NT2/D1 (cell line): ENCODE results near the gene SARDH.

ENCODE experiments used
- DNase-seq: peaks from one replicate; pipeline ENCODE4 v3.0.0-alpha.2; 2011; ENCODE audit warnings: low read depth, low spot score
- H3K27me3 ChIP-seq: 2 replicates; pipeline ENCODE4 v1.6.0; 2011; ENCODE audit warnings: mild to moderate bottlenecking; ENCODE audit not compliant: insufficient read length, insufficient read depth
- H3K36me3 ChIP-seq: 2 replicates; pipeline ENCODE4 v1.6.1; 2011; ENCODE audit warnings: mild to moderate bottlenecking, low read length, mixed read lengths; ENCODE audit not compliant: insufficient read depth, insufficient read length
- H3K4me1 ChIP-seq: 2 replicates; pipeline ENCODE4 v1.5.1; 2011; ENCODE audit not compliant: insufficient read depth, insufficient read length
- H3K4me3 ChIP-seq: 2 replicates; pipeline ENCODE4 v1.5.1; 2011; ENCODE audit warnings: low read depth; ENCODE audit not compliant: insufficient read length
- H3K9ac ChIP-seq: 2 replicates; pipeline ENCODE4 v1.6.0; 2011; ENCODE audit warnings: low read depth; ENCODE audit not compliant: insufficient read length
- H3K9me3 ChIP-seq: 2 replicates; pipeline ENCODE4 v1.5.1; 2011; ENCODE audit warnings: mild to moderate bottlenecking, low read length; ENCODE audit not compliant: insufficient read depth
- SUZ12 ChIP-seq: IDR thresholded peaks from 2 replicates; pipeline ENCODE4 v1.6.1; 2011; ENCODE audit not compliant: insufficient read length, insufficient read depth; ENCODE audit errors: extremely low read depth
- YY1 ChIP-seq: IDR thresholded peaks from 2 replicates; pipeline ENCODE4 v1.6.1; 2011; ENCODE audit not compliant: insufficient read length, insufficient read depth
- ZNF274 ChIP-seq: IDR thresholded peaks from 2 replicates; pipeline ENCODE4 v1.6.1; 2011; ENCODE audit warnings: mild to moderate bottlenecking, low read depth, low read length

SARDH gene

DNA sequence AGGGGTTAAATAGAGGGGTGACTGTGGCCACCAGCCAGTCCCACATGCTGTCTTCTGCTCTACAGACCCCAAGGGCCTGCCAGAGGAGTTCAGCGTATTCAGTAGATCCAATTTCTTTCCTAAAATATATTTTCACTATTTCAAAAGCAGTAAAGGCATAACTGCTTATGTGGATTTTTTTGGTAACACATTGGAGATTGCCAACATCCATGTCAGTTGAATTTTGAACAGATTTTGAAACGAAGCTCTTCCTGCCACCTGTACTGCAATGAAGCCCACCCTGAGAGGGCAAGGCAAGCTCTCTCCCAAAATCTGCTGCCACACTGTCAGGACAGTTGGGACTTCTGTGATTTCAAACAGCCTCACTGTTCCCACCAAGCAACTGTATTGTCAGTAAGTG lies 37.1 kb upstream of the SARDH start:
- peaks cover 79% of the 10 kb centered on the region for H3K36me3 ChIP-seq
- peaks cover 7% of the 10 kb centered on the region; the same call in 1 of the 2 replicates for H3K9me3 ChIP-seq
- DNase-seq: no peak

DNA sequence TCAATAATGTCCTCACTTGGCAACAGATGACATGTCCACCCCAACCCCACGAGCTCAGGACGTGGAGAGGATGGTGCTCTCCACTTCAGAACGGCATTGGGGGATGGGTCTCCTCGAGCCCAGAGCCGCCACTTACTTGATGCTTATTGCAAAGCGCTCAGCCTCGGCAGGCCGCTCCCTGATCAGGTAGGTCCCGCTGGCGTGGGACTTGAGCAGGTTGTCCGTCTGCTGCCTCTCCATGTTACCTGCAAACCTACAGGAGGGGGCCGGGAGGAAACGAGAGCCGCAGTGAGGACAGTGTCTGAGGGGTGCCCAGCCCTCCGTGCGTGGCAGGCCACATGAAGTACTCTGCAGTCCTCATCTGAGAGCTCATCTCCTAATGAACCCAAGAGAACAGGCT lies 36.6 kb upstream of the SARDH start:
- H3K36me3 ChIP-seq: peaks cover 79% of the 10 kb centered on the region
- no peak overlapping the region for H3K4me3 ChIP-seq
- no peaks in the 10 kb centered on the region for H3K27me3 ChIP-seq
- H3K9ac ChIP-seq: no peak overlapping the region
- peaks cover 7% of the 10 kb centered on the region; the same call in 1 of the 2 replicates for H3K9me3 ChIP-seq
- no peaks in the 10 kb centered on the region for H3K4me1 ChIP-seq
- DNase-seq: no peak
- TF ChIP-seq YY1 (no peak), ZNF274 (no peak), SUZ12 (no peak)

More for the DNA sequence above, 37.1 kb upstream of the SARDH start:
- H3K9ac ChIP-seq: no peak overlapping the region
- no peak for TF ChIP-seq ZNF274
- TF ChIP-seq YY1: no peak
- TF ChIP-seq SUZ12: no peak
- H3K4me1 ChIP-seq: peaks cover 2% of the 10 kb centered on the region
- no peaks in the 10 kb centered on the region for H3K27me3 ChIP-seq
- no peak overlapping the region for H3K4me3 ChIP-seq

DNA sequence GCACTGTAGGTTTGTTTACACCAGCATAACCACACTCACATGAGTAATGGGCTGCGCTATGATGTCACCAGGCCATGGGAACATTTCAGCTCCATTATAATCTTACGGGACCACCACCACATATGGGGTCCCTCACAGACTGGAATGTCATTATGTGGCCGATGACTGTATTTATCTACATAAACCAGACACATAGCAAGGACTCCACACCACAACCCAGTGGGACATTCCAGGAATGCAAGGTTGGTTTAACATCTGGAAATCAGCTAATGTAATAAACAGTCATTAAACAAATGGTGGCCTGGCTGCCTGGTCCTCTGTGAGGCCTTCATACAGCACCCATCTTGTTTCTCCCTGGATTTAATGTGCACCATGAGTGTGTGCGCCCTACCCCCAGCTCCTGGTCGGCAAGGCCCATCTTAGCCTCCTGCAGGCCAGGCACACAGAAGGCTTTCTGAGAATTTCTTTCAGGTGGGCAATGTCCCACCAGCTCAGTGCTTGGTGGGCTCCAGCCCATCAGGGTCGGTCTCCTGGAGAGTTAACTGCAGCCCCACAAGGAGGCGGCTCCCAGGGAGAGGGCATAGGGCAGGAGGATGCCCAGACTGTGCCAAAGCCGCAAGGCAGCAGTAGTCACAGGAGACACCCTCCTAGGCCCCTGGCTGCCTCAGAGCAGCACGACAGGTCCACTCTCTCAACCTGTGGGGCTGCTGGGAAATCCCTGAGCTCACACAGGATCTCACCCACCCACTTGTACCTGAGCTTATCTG lies 35.9 kb upstream of the SARDH start:
- no peaks in the 10 kb centered on the region for H3K4me1 ChIP-seq
- peaks cover 75% of the 10 kb centered on the region for H3K36me3 ChIP-seq
- no peak overlapping the region for H3K9ac ChIP-seq
- H3K27me3 ChIP-seq: no peaks in the 10 kb centered on the region
- H3K9me3 ChIP-seq: peaks cover 7% of the 10 kb centered on the region; the same call in 1 of the 2 replicates
- H3K4me3 ChIP-seq: no peak overlapping the region
- no peak for TF ChIP-seq YY1
- DNase-seq: no peak

DNA sequence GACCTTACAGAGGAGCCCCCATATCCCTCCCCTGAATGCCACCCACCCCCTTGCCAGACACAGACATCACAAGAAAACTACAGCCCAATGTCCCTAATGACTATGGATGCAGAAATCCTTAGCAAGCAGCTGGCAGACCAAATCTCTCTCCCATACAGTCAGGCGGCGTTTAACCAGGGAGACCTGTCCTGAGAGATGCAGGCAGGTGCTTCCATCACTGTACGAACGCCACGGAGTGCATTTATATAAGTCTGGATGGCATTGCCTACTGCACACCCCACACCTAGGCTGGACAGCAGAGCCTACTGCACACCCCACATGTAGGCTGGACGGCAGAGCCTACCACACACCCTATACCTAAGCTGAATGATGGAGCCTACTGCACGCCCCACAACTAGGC lies 34.4 kb upstream of the SARDH start:
- TF ChIP-seq SUZ12: no peak
- no peak for TF ChIP-seq YY1
- TF ChIP-seq ZNF274: no peak
- Histone ChIP-seq H3K27me3 (no peaks in the 10 kb centered on the region), H3K9me3 (peaks cover 10% of the 10 kb centered on the region; the same call in 1 of the 2 replicates), H3K4me1 (no peaks in the 10 kb centered on the region), H3K4me3 (no peak overlapping the region), H3K36me3 (peaks cover 75% of the 10 kb centered on the region), H3K9ac (no peak overlapping the region)
- DNase-seq: no peak

DNA sequence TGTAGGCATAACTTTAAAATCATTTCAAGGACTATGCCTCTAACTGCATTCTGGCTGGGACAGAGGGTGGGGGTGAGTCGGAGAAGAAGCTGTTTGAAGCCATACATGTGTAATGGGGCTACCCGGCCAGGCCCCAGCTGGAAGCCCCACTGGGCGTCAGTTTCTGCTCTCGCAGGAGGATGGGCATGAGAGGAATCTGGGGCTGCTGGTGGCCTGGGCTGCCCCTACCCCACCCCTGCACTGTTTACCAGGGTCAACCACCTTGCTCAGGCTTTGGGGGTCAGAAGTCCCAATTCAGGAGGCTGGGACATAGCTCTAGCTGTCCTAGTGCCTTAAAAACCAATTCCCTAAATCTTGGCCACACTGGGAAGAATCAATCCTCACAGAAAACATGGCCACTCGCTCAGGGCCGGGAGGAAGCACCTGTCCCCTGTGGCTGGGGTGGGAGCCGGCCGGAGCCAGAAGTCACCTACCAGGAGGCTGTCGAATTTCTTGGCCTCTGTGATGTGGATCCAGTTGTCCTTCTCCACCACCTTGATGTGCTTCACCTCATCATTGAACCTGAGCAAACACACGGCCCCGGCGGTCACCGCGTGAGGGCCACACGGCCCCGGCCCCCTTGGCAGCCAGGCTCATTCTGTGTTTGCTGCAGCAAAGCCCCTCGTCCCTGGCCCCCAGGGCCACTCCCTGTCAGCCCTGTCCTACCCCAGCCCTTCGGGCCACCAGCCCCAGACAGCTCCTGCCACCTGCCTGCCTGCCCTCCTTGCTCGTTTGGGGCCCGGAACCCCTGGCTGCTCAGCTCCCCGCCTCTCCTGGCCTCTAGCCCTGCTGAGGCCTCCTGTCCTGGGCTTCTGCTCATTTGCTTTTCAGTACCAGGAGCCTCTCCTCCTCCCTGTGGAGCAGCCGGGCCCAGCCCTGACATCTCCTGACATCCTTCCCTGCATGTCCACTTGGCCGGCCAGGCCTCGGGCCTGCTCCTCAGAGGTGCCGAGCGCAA lies 33.6 kb upstream of the SARDH start:
- Histone ChIP-seq H3K4me3 (no peak overlapping the region), H3K9ac (no peak overlapping the region), H3K9me3 (peaks cover 18% of the 10 kb centered on the region), H3K4me1 (no peaks in the 10 kb centered on the region), H3K36me3 (peaks cover 71% of the 10 kb centered on the region), H3K27me3 (no peaks in the 10 kb centered on the region)
- DNase-seq: no peak
- TF ChIP-seq ZNF274 (no peak), SUZ12 (no peak), YY1 (no peak)

DNA sequence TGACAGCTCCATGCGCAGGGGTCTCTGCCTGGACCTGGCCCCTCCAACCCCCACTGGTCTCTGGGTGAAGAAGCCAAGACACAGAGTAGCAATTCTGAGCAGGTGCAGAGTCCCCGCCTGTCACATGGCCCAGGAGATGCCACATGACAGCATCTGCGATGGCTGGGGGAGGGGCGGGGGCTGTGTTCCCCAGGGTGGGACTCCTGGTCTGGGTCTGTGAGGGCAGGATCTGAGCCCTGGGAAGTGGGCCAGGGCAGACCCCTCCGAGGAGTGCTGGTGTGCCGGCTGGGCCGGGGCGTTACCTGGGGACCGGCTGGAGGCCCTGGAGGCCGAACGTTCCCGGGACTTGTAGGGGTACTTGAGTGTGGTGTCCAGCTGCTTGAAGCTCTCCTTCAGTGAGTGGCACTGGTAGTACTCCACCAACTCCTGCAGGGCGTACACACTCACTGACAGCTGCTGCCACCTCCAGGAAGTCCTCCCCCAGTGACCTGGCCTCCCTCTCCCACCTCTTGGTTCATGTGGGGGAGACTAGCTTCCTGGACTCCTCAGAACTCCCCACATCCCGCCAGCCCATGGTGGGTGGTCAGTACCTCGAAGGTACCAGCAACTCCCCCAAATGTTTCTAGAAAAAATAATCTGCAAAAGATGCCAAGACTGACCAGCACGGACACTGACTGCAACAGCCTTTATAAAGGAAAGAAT lies 32.1 kb upstream of the SARDH start:
- DNase-seq: no peak
- Histone ChIP-seq H3K4me3 (no peak overlapping the region), H3K27me3 (no peaks in the 10 kb centered on the region), H3K9me3 (peaks cover 20% of the 10 kb centered on the region), H3K4me1 (no peaks in the 10 kb centered on the region), H3K36me3 (peaks cover 56% of the 10 kb centered on the region), H3K9ac (no peak overlapping the region)
- TF ChIP-seq YY1 (no peak), SUZ12 (no peak), ZNF274 (no peak)
